ENCODE measurements around the gene COL15A1. TPM values are rescaled to one million over a fixed set of nuclear protein-coding genes. Genes with fewer than 3 reads are reported as not detected.

Gene COL15A1
- total and polyA plus RNA-seq, 2 donors (not counting 1 experiment from before 2014, with no cell fraction given), result not detected

GRCh38 chr9:98949565-98949964 is 5.9 kb downstream of the COL15A1 start:
- Histone ChIP-seq H3K4me1 (ENCODE audit: control insufficient read depth in 2 of 2, insufficient read depth in 2 of 2, low read length in 2 of 2) (peaks cover 0 to 1% of the 10 kb centered on the region in 2 donors), H3K4me2 (replicated peaks; ENCODE audit: low read depth, low read length, poor library complexity, severe bottlenecking) (no peak overlapping the region), H3K27me3 (replicated peaks in 1 of 4; ENCODE audit: control extremely low read depth in 1 of 4, control insufficient read depth in 3 of 4, insufficient read depth in 4 of 4, low read length in 3 of 4) (peaks cover 0 to 30% (median 24%) of the 10 kb centered on the region in 4 experiments), H4K20me1 (ENCODE audit: control insufficient read depth, insufficient read depth, low read length, poor library complexity, severe bottlenecking) (no peaks in the 10 kb centered on the region), H3K79me2 (ENCODE audit: control insufficient read depth, insufficient read depth, low read length) (no peaks in the 10 kb centered on the region), H3K9ac (ENCODE audit: low read length) (no peak overlapping the region), H3K4me3 (ENCODE audit: control extremely low read depth in 1 of 5, extremely low read depth in 1 of 5, insufficient read depth in 1 of 5, low read depth in 2 of 5, low read length in 4 of 5) (no peak overlapping the region), H2AFZ (ENCODE audit: insufficient read depth, low read depth, low read length, poor library complexity, severe bottlenecking) (no peak overlapping the region), H3K9me3 (ENCODE audit: control extremely low read depth in 1 of 3, control insufficient read depth in 2 of 3, insufficient read depth in 1 of 3, low read length in 2 of 3) (peaks cover 0 to 4% (median 0%) of the 10 kb centered on the region in 3 donors), H3K36me3 (replicated peaks in 1 of 2; ENCODE audit: control extremely low read depth in 1 of 2, control insufficient read depth in 1 of 2, extremely low read depth in 1 of 2, insufficient read depth in 2 of 2, low read length in 1 of 2) (no peaks in the 10 kb centered on the region), H3K27ac (ENCODE audit: low read length in 2 of 2) (no peak overlapping the region)
- no peak overlapping the region for H3K27ac Mint-ChIP-seq
- TF ChIP-seq EZH2 (IDR thresholded peaks at IDR 0.05; ENCODE audit: borderline replicate concordance, insufficient read depth, low read depth, low read length, poor library complexity, severe bottlenecking), result no peak
- TF ChIP-seq CTCF (IDR thresholded peaks at IDR 0.05), result no peak
- H3K27me3 Mint-ChIP-seq, result peaks cover 68% of the 10 kb centered on the region
- intact Hi-C loops (cut with micrococcal nuclease), result no loop called here
- ChIA-PET POLR2A (no interaction called here), CTCF (no interaction called here)
- H3K9me3 Mint-ChIP-seq (ENCODE audit: insufficient read depth), result no peaks in the 10 kb centered on the region
- ATAC-seq (ENCODE audit: low read depth) (no peak), DNase-seq (no peak)
- H3K4me3 Mint-ChIP-seq, result no peak overlapping the region
- H3K4me1 Mint-ChIP-seq, result peaks cover 4% of the 10 kb centered on the region

GRCh38 chr9:98950262-98950661 is 6.6 kb downstream of the COL15A1 start:
- WGBS (ENCODE audit: insufficient coverage), result no CpG with 5 or more reads among the region's 1 CpG
- ATAC-seq (ENCODE audit: low read depth) (no peak), DNase-seq (no peak)
- Histone ChIP-seq H3K27me3 (replicated peaks in 1 of 4; ENCODE audit: control extremely low read depth in 1 of 4, control insufficient read depth in 3 of 4, insufficient read depth in 4 of 4, low read length in 3 of 4) (peaks cover 0 to 28% (median 19%) of the 10 kb centered on the region in 4 experiments), H2AFZ (ENCODE audit: insufficient read depth, low read depth, low read length, poor library complexity, severe bottlenecking) (no peak overlapping the region), H3K36me3 (replicated peaks in 1 of 2; ENCODE audit: control extremely low read depth in 1 of 2, control insufficient read depth in 1 of 2, extremely low read depth in 1 of 2, insufficient read depth in 2 of 2, low read length in 1 of 2) (no peaks in the 10 kb centered on the region), H3K27ac (ENCODE audit: low read length in 2 of 2) (no peak overlapping the region), H4K20me1 (ENCODE audit: control insufficient read depth, insufficient read depth, low read length, poor library complexity, severe bottlenecking) (no peaks in the 10 kb centered on the region), H3K4me2 (replicated peaks; ENCODE audit: low read depth, low read length, poor library complexity, severe bottlenecking) (no peak overlapping the region), H3K4me1 (ENCODE audit: control insufficient read depth in 2 of 2, insufficient read depth in 2 of 2, low read length in 2 of 2) (no peaks in the 10 kb centered on the region), H3K4me3 (ENCODE audit: control extremely low read depth in 1 of 5, extremely low read depth in 1 of 5, insufficient read depth in 1 of 5, low read depth in 2 of 5, low read length in 4 of 5) (no peak overlapping the region), H3K9me3 (ENCODE audit: control extremely low read depth in 1 of 3, control insufficient read depth in 2 of 3, insufficient read depth in 1 of 3, low read length in 2 of 3) (peaks cover 0 to 4% (median 0%) of the 10 kb centered on the region in 3 donors), H3K9ac (ENCODE audit: low read length) (no peak overlapping the region), H3K79me2 (ENCODE audit: control insufficient read depth, insufficient read depth, low read length) (no peaks in the 10 kb centered on the region)
- ChIA-PET POLR2A (no interaction called here), CTCF (no interaction called here)
- Mint-ChIP-seq H3K4me3 (no peak overlapping the region), H3K27ac (no peak overlapping the region), H3K4me1 (no peaks in the 10 kb centered on the region), H3K27me3 (peaks cover 65% of the 10 kb centered on the region), H3K9me3 (ENCODE audit: insufficient read depth) (no peaks in the 10 kb centered on the region)
- TF ChIP-seq EZH2 (IDR thresholded peaks at IDR 0.05; ENCODE audit: borderline replicate concordance, insufficient read depth, low read depth, low read length, poor library complexity, severe bottlenecking), result no peak
- no peak for TF ChIP-seq CTCF (IDR thresholded peaks at IDR 0.05)
- intact Hi-C loops (cut with micrococcal nuclease), result no loop called here
